Spleen (tissue), 7 donors: Measurements from ENCODE around the gene SEPTIN1.

Experiments
- POLR2AphosphoS5 ChIP-seq, 3 donors: sonication (generic); formaldehyde crosslinking; IDR thresholded peaks; one replicate each; pipeline ENCODE4 v1.5.1; 2017; ENCODE audit warnings: antibody characterized with exemption in 3 of 3
- TF ChIP-seq, protein P1 (sequence below), 11 experiments: fragments of 200-600 bp in 7 of 11; fragments of 450-650 bp in 4 of 11; sonication (generic) in 4 of 11; IDR thresholded peaks in 8 of 11; conservative IDR thresholded peaks in 3 of 11; 1 replicate in 7 of 11; 2 replicates in 4 of 11; pipeline versions ENCODE4 v1.4.0 to v1.8.0; 2016 to 2021; ENCODE audit warnings: antibody characterized with exemption in 11 of 11, inconsistent platforms in 4 of 11, mild to moderate bottlenecking in 1 of 11
- donor health status: DM: no; HTN: no; CAD: no; lungs with moderate emphysema.
- donor health status: DM: no; HTN: no; CAD: no.
- donor health status: DM: no; HTN: no; CAD: no.

DNA sequence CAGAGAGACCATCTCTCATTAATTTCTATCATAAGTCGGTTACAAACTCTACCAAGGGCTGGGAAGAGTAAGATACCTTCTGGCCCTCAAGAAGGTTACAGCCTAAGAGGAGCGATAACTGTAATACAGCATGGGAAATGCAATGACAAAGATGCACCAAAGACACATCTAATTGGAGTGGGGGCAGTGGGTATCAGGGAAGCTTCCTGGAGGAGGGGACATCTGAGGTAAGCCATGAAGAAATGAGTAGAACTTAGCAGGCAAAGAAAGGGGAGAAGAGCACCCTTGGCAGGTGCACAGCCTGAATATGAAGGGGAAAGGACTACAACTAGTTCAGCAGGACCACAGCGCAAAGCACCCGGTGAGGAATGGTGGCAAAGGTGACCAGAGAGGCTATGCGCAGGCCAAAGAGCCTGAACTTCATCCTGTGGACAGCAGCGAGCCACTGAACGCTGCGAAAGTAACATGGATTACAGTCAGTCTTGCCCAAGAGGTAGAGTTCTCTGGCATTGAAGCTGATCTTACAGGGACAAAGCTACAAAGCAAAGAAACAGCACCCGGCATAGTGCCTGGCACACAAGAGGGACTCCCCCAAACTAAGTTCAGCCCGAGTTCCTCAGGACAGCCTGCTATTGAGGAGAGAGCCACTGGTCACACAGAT, 14.9 kb downstream of the SEPTIN1 start:
- TF ChIP-seq, protein P1, sequence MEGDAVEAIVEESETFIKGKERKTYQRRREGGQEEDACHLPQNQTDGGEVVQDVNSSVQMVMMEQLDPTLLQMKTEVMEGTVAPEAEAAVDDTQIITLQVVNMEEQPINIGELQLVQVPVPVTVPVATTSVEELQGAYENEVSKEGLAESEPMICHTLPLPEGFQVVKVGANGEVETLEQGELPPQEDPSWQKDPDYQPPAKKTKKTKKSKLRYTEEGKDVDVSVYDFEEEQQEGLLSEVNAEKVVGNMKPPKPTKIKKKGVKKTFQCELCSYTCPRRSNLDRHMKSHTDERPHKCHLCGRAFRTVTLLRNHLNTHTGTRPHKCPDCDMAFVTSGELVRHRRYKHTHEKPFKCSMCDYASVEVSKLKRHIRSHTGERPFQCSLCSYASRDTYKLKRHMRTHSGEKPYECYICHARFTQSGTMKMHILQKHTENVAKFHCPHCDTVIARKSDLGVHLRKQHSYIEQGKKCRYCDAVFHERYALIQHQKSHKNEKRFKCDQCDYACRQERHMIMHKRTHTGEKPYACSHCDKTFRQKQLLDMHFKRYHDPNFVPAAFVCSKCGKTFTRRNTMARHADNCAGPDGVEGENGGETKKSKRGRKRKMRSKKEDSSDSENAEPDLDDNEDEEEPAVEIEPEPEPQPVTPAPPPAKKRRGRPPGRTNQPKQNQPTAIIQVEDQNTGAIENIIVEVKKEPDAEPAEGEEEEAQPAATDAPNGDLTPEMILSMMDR (IDR thresholded peaks at IDR 0.05 in 8 of 11, conservative IDR thresholded peaks at IDR 0.05 in 3 of 11), result no peak
- TF ChIP-seq POLR2AphosphoS5 (IDR thresholded peaks at IDR 0.05), result no peak
